RCC 7860 (cell line): ENCODE measurements around the gene SBK2.

Experiments
- DNase-seq: peaks from one replicate; pipeline ENCODE4 v3.0.0-alpha.2; 2015; ENCODE audit warnings: low spot score
- FAIRE-seq: peaks from 2 replicates; lab custom pipeline; 2012; peaks lifted over from hg19 to GRCh38; lab: Jason Lieb, UNC

SBK2 gene

DNA sequence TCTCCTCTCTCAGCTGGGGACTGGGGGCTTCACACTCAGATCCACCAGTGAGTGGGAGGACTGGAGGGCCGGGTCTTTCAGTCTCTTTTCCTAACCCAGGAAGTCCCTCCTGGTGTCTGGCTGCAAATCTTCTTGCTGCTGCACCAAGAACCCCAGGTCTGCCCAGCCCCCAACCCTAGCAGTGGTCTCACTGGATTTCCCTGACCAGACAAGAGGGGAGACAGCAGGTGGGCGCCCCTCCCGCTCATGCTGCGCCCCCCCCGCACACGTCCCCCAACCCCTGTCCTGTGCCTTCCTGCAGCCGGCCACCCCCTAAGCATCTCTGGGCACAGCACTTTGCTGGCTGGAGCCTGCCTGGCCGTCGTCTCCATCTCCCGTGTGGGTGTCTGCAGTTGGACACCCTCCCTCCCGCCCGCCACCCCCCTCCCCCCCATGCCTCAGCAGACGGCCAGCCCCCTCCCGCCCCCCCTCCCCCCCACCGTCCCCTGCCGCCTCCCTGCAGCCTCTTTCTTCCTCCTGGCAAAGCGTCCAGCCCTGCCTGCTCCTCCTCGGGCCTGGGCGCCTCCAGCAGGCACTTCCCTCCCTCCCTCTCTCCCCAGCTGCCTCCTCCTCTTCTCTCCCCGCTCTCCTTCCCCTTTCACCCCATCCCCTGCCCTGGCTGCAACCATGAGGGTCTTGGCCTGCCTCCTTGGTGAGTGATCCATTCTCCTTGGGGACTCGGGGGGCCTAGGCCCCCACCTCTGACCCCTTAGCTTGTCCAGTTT lies 48.8 kb downstream of the SBK2 start, which contains the start of gene SSC5D:
Gene SSC5D, plus strand, starts transcription at position 513 of the 764 bp plus-strand sequence. Its CDS starts 154 bp downstream, at position 667.
- FAIRE-seq, result no peak
- DNase-seq, result no peak

DNA sequence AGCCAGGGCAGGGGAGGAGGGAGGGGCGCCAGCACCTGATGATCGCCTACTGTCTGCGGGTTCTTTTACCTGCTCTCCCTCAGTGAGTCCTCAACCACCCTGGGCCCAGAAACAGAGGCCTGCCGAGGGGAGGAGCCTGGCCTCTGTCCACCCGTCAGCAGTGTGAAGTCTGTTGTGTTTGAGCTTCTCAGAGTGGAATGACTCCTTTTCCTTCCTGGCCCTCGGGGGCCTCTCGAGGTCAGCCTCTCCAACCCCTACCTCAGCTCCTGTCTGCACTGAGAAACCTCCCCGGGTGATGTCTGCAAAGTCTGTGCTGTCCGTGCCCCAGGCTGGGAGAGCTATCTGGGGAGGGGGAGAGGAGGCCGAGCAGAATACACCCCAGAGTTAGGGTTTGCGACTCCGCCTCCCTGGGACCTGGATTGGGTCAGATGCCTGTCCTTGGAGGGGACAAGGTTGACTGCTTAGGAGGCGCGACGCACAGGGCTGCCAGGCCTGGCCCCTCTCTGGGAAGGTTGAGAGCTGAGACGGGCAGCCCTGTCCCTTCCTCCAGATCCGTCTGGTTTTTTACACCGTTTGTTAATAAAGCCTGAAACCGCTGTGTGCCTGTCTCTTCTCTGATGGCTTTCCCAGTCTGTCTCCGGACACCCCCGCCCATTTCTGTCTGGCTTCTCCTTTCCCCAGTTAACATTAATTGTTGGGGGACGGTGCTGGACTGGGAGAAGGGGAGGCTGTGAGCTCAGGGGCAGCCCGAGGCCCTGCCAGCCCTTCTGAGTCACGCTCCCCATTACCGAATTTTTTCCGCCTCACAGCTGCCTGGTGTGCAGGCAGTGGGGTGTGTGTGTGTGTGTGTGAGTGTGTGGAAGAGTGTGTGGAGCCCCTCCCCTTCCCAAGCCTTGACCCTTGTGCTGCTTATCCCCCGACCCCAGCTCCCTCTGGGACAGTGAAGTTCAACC lies 49.7 kb downstream of the SBK2 start:
- DNase-seq (peak; percentile 50), FAIRE-seq (peak; percentile 62)

DNA sequence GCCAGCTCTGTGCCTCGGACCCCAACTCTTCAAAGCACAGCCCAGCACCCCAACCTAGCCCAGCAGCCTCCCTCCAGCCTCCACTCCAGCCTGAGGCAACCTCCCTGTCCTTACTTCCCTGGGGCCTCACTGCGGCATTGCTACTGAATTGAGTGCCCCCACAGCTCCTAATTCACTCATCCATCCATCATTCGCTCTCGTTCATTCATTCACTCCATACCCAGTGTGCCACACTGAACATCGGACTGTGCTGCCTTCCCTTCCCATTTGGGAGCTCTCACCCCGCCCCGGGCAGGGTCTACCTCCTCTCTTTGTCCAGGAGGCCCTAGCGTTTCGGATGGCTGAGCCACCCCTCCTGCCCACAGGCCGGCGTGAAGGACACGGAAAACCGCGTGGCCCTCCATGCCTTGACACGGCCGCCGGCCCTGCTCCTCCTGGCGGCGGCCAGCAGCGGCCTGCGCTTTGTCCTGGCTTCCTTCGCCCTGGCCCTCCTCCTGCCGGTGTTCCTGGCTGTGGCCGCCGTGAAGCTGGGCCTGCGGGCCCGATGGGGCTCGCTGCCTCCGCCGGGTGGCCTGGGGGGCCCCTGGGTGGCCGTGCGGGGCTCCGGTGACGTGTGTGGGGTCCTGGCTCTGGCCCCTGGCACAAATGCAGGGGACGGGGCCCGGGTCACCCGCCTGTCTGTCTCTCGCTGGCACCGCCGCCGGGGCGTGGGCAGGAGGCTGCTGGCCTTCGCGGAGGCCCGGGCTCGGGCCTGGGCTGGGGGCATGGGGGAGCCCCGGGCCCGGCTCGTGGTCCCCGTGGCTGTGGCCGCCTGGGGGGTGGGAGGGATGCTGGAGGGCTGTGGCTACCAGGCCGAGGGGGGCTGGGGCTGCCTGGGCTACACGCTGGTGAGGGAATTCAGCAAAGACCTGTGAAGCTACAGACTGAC lies 50.6 kb downstream of the SBK2 start:
- no peak for DNase-seq
- FAIRE-seq, result no peak

DNA sequence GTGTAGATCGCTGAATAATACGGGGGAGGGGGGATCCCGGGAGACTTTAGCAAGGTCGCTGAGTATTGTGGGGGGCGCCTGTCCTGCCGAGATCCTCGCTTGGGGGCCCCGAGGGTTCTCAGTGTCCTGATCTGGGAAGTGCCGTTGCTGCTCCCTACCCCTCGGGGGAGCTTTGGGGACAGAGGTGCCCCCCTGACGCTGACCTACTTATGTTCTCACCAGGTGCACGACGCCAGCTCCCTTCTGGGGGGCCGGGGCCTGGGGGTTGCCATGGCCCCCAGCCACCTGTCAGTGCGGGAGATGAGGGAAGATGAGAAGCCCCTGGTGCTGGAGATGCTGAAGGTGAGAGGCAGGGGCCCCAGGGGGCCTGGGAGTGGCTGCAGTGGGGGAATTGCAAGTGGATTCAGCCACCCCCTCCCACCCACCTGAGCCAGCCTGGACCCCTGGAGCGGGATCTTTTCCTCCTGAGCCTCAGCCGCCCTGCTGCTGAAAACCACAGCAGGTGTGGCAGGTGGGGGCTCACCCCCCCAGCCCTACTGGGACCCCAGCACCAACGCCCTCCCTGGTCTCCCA lies 51.4 kb downstream of the SBK2 start:
- FAIRE-seq, result no peak
- no peak for DNase-seq

DNA sequence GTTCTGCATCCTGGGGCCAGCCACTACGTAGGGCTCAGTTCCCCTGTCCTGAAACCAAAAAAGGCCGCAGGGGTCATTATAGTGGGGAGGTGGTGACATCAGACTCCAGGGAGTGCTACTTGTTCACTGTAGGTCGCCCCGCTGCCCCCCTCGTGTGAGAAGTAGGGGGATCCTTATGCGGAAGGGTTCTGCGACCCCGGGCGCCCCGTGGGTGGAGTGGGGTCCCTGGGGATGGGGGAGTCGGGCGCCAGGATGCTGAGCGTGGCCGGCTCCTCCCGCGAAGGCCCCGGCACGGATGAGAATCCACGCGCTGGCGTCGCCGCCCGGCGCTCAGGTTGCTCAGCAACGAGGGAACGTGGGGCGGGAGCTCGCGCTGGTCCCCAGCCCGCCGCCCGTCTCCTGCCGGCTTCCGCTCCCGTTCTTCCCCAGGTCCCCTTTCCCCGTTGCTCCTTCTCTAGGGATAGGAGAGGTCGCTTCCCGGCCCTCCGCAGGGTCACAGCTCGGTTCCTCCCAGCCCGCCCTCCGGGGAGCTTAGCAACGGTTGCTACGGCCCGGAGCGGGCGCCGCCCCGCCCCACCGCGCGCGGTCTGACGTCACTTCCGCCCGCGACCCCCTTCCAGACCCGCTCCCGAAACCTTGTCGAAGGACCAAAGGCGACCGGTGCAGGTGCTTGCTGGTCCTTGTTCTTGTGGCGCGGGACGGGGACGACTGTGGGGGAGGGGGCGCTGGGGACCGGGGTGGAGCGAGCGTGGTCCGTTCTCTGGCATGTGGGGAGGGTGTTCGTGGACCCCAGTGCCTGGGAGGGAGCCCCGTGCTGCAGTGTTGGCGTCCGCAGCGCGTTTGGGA lies 52.1 kb downstream of the SBK2 start, which contains the start of gene NAT14:
Gene NAT14, plus strand, starts transcription at position 596 of the 846 bp plus-strand sequence. CDS start 521 bp downstream, outside the sequence.
- no peak for FAIRE-seq
- DNase-seq, result peak; percentile 16

DNA sequence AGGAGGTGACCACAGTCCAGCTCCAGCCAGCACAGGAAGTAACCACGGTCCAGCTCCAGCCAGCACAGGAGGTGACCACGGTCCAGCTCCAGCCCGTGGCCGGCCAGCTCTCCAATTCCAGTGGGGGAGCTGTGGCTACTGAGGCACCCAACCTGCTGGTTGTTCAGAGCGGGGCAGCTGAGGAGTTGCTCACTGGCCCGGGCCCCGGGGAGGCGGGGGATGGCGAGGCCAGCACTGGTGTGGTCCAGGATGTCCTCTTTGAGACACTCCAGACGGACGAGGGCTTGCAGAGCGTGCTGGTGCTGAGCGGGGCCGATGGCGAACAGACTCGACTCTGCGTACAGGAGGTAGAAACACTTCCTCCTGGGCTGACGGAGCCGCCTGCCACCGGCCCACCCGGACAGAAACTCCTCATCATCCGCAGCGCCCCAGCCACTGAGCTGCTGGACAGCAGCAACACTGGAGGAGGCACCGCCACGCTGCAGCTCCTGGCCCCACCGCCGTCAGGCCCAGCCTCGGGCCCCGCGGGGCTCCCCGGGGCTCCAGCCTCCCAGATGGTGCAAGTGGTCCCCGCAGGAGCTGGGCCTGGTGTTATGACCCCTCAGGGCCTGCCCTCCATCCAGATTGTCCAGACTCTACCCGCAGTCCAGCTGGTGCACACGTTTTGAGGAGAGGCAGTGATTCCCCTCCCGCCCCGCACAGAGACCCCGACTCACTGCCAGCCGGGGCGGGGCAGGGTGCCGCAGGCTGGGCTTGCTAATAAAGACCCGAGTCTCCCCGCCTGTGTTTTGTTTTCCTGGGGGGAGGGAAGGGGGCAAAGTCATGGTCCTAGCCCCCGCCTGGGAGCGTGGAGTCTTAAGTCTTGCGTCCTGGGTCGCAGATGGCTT lies 53.0 kb downstream of the SBK2 start:
- no peak for FAIRE-seq
- no peak for DNase-seq

DNA sequence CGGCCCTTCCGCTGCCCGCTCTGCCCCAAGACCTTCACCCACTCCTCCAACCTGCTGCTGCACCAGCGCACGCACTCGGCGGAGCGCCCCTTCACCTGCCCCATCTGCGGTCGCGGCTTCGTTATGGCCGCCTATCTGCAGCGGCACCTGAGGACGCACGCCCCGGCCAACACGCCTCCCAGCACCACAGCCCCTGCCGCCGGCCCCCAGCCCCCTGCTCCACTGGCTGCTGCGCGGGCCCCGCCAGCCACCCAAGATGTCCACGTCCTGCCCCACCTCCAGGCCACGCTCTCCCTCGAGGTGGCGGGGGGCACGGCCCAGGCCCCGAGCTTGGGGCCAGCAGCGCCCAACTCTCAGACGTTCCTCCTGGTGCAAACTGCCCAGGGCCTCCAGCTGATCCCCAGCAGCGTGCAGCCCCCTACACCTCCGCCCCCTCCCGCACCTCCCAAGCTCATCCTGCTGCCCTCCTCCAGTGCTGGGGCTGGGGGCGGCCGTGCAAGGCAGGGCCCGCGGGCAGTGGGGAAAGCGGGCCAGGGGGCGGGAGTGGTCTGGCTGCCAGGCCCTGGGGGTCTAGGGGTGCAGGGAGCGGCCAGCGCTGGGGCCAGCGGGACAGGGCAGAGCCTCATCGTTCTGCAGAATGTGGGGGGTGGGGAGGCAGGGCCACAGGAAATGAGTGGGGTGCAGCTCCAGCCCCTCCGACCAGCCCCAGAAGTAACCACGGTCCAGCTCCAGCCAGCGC lies 53.8 kb downstream of the SBK2 start:
- no peak for FAIRE-seq
- no peak for DNase-seq

DNA sequence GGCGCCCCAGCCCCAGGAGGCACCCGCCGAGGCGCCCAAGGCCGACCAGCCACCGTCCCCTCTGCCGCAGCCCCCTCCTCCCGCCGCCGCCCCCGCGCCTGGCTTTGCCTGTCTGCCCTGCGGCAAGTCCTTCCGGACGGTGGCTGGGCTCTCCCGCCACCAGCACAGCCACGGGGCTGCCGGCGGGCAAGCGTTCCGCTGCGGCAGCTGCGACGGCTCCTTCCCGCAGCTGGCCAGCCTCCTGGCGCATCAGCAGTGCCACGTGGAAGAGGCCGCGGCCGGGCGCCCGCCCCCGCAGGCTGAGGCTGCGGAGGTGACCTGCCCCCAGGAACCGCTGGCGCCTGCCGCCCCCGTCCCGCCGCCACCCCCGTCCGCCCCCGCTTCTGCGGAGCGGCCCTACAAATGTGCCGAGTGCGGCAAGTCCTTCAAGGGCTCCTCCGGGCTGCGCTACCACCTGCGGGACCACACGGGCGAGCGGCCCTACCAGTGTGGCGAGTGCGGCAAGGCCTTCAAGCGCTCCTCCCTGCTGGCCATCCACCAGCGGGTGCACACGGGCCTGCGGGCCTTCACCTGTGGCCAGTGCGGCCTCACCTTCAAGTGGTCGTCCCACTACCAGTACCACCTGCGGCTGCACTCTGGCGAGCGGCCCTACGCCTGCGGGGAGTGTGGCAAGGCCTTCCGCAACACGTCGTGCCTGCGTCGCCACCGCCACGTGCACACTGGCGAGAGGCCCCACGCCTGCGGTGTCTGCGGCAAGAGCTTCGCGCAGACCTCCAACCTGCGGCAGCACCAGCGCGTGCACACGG lies 54.6 kb downstream of the SBK2 start:
- FAIRE-seq (no peak), DNase-seq (no peak)

DNA sequence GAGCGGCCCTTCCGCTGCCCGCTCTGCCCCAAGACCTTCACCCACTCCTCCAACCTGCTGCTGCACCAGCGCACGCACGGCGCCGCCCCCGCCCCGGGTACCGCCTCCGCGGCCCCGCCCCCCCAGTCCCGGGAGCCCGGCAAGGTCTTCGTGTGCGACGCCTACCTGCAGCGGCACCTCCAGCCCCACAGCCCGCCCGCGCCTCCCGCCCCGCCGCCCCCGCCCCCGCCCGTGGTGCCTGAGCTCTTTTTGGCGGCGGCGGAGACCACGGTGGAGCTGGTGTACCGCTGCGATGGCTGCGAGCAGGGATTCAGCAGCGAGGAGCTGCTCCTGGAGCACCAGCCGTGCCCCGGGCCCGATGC lies 55.2 kb downstream of the SBK2 start:
- DNase-seq (no peak), FAIRE-seq (no peak)

DNA sequence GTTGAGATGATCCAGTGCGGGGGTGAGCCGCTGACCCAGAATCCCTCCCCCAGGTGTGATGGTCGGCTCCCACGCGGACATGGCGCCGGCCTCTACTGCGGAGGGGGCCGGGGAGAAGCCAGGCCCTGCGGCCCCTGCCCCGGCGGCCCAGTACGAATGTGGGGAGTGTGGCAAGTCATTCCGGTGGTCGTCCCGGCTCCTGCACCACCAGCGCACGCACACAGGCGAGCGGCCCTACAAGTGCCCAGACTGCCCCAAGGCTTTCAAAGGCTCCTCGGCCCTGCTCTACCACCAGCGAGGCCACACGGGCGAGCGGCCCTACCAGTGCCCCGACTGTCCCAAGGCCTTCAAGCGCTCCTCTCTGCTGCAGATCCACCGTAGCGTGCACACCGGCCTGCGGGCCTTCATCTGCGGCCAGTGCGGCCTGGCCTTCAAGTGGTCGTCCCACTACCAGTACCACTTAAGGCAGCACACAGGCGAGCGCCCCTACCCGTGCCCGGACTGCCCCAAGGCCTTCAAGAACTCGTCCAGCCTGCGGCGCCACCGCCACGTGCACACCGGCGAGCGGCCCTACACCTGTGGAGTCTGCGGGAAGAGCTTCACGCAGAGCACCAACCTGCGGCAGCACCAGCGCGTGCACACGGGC lies 55.7 kb downstream of the SBK2 start:
- no peak for DNase-seq
- no peak for FAIRE-seq

DNA sequence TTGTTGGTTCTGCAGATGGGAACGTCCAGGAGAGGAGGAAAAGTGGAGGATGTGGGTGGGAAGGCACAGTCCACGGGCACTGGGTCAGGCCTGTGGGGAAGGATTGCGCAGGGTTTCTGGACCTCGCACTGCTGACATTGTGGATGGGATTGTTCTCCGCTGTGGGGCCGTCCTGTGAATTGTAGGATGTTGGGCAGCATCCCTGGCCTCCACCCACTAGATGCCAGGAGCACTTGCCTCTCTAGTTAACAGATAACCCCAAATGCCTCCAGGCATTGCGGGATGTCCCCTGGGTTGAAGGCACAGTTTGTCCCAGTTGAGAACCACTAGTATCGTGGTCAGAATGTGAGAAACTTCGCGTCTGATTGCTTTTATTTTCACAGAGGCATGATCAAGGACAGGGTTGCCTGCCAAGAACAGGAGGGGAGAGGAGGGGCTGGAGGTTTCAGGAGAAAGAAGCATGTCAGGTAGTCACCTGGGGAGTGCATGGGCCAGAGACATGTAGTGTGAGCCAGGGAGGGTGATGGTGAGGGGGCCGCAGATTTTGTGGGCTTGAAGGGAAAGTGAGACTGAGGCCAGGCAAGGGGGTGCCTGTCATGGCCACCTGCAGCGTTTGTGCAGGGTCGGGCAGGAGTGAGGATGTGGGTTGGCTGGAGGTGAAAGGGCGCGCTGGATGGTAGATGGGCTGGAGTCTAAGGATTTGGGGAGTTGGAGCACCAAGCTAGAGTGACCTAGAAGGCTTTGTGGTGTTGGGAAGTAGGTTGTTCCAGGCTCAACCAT lies 57.3 kb downstream of the SBK2 start:
- no peak for DNase-seq
- FAIRE-seq, result no peak

DNA sequence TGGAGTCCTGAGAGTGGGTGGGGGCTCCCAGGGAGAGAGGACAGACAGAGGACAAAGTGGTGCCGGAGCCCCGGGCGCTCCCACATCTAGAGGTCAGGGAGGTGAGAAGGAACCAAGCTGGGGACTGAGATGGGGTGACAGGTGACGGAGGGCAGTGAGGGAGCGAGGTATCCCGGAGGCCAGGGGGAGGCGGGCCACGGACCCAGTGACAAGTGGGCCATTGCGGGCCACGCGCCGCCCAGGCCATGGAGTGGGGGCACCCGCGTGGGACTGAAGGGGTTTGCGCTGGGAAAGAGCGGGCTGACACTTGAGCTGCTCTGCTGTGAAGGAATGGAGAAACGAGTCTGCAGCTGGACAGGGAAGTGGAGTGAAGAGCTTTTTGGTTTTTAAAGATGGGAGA lies 57.9 kb downstream of the SBK2 start:
- FAIRE-seq, result no peak
- DNase-seq, result no peak
